ENCODE data around the gene CENPO.

Gene CENPO

GRCh38 chr2:24845691-24846090 is 52.5 kb downstream of the CENPO start:
- Histone ChIP-seq H3K36me3 (replicated peaks; ENCODE audit: low read depth, low read length) (peaks cover 50% of the 10 kb centered on the region), H3K4me1 (ENCODE audit: low read length) (peaks cover 9% of the 10 kb centered on the region)

GRCh38 chr2:24850944-24851343 is 57.7 kb downstream of the CENPO start:
- Histone ChIP-seq H3K36me3 (replicated peaks; ENCODE audit: low read depth, low read length) (peaks cover 69% of the 10 kb centered on the region), H3K79me2 (ENCODE audit: low read length) (peaks cover 12% of the 10 kb centered on the region), H3K9me3 (ENCODE audit: insufficient read depth, low read length) (peaks cover 14% of the 10 kb centered on the region), H3K4me3 (ENCODE audit: low read length) (no peak overlapping the region), H3K27ac (ENCODE audit: low read length) (no peak overlapping the region), H4K20me1 (ENCODE audit: insufficient read depth, low read length) (peaks cover 15% of the 10 kb centered on the region; the same call in 1 of the 2 replicates), H3K27me3 (ENCODE audit: low read depth, low read length) (no peaks in the 10 kb centered on the region), H3K9ac (ENCODE audit: low read length) (no peak overlapping the region), H3K4me1 (ENCODE audit: low read length) (peaks cover 9% of the 10 kb centered on the region), H3K4me2 (ENCODE audit: low read length) (no peak overlapping the region), H2AFZ (ENCODE audit: low read depth, low read length) (no peak overlapping the region)
- TF ChIP-seq, protein P1, sequence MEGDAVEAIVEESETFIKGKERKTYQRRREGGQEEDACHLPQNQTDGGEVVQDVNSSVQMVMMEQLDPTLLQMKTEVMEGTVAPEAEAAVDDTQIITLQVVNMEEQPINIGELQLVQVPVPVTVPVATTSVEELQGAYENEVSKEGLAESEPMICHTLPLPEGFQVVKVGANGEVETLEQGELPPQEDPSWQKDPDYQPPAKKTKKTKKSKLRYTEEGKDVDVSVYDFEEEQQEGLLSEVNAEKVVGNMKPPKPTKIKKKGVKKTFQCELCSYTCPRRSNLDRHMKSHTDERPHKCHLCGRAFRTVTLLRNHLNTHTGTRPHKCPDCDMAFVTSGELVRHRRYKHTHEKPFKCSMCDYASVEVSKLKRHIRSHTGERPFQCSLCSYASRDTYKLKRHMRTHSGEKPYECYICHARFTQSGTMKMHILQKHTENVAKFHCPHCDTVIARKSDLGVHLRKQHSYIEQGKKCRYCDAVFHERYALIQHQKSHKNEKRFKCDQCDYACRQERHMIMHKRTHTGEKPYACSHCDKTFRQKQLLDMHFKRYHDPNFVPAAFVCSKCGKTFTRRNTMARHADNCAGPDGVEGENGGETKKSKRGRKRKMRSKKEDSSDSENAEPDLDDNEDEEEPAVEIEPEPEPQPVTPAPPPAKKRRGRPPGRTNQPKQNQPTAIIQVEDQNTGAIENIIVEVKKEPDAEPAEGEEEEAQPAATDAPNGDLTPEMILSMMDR (IDR thresholded peaks at IDR 0.05; ENCODE audit: low read depth, low read length), result no peak
- TF ChIP-seq EZH2phosphoT487 (IDR thresholded peaks at IDR 0.05; ENCODE audit: low read depth), result no peak

More at GRCh38 chr2:24845691-24846090, 52.5 kb downstream of the CENPO start:
- Histone ChIP-seq H3K4me3 (ENCODE audit: low read length) (no peak overlapping the region), H3K9me3 (ENCODE audit: insufficient read depth, low read length) (peaks cover 14% of the 10 kb centered on the region), H3K27ac (ENCODE audit: low read length) (no peak overlapping the region), H3K27me3 (ENCODE audit: low read depth, low read length) (no peaks in the 10 kb centered on the region), H4K20me1 (ENCODE audit: insufficient read depth, low read length) (peaks cover 1% of the 10 kb centered on the region; the same call in 1 of the 2 replicates), H3K9ac (ENCODE audit: low read length) (no peak overlapping the region), H2AFZ (ENCODE audit: low read depth, low read length) (no peak overlapping the region), H3K79me2 (ENCODE audit: low read length) (peaks cover 10% of the 10 kb centered on the region), H3K4me2 (ENCODE audit: low read length) (no peak overlapping the region)
- TF ChIP-seq EZH2phosphoT487 (IDR thresholded peaks at IDR 0.05; ENCODE audit: low read depth), result no peak
- TF ChIP-seq, protein P1 (IDR thresholded peaks at IDR 0.05; ENCODE audit: low read depth, low read length), result no peak

DNA sequence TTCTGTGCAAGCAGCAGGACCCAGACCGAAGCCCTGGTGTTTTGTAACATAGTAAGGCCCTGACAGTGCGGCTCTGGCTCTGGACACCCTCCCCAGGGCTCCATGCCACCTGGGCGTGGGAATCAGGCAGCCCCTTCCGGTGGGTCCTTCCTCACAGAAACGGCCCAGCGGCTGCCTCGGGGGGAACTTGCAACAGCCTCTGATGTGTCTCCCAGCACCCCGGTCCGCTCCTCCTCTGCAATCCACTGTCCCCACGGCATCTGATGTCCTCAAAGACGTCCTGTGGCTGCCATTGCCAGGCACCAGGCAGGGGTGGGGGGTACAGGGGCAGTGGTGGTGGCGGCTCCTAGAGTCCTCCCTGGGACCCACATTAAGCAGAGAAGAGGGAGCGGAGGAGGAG is 58.8 kb downstream of the CENPO start:
- no peak overlapping the region for H3K4me2 ChIP-seq (ENCODE audit: low read length)

GRCh38 chr2:24852431-24853020 is 59.3 kb downstream of the CENPO start:
- TF ChIP-seq, protein P1 (IDR thresholded peaks at IDR 0.05; ENCODE audit: low read depth, low read length), result no peak
- no peak for TF ChIP-seq EZH2phosphoT487 (IDR thresholded peaks at IDR 0.05; ENCODE audit: low read depth)
- no peak overlapping the region for H2AFZ ChIP-seq (ENCODE audit: low read depth, low read length)
- peaks cover 9% of the 10 kb centered on the region for H3K9me3 ChIP-seq (ENCODE audit: insufficient read depth, low read length)
- no peaks in the 10 kb centered on the region for H3K27me3 ChIP-seq (ENCODE audit: low read depth, low read length)
- H3K27ac ChIP-seq (ENCODE audit: low read length), result no peak overlapping the region
- no peak overlapping the region for H3K9ac ChIP-seq (ENCODE audit: low read length)
- H3K4me3 ChIP-seq (ENCODE audit: low read length), result no peak overlapping the region
- H3K4me1 ChIP-seq (ENCODE audit: low read length), result peaks cover 2% of the 10 kb centered on the region
- H3K79me2 ChIP-seq (ENCODE audit: low read length), result peaks cover 25% of the 10 kb centered on the region
- H3K36me3 ChIP-seq (replicated peaks; ENCODE audit: low read depth, low read length), result peaks cover 61% of the 10 kb centered on the region
- peaks cover 28% of the 10 kb centered on the region; the same call in 1 of the 2 replicates for H4K20me1 ChIP-seq (ENCODE audit: insufficient read depth, low read length)
- H3K4me2 ChIP-seq (ENCODE audit: low read length), result no peak overlapping the region

More for the DNA sequence above, 58.8 kb downstream of the CENPO start:
- Histone ChIP-seq H3K79me2 (ENCODE audit: low read length) (peaks cover 22% of the 10 kb centered on the region), H3K9me3 (ENCODE audit: insufficient read depth, low read length) (peaks cover 14% of the 10 kb centered on the region), H3K27ac (ENCODE audit: low read length) (no peak overlapping the region), H3K27me3 (ENCODE audit: low read depth, low read length) (no peaks in the 10 kb centered on the region), H3K4me3 (ENCODE audit: low read length) (no peak overlapping the region), H4K20me1 (ENCODE audit: insufficient read depth, low read length) (peaks cover 25% of the 10 kb centered on the region; the same call in 1 of the 2 replicates), H2AFZ (ENCODE audit: low read depth, low read length) (no peak overlapping the region), H3K4me1 (ENCODE audit: low read length) (peaks cover 7% of the 10 kb centered on the region), H3K9ac (ENCODE audit: low read length) (no peak overlapping the region), H3K36me3 (replicated peaks; ENCODE audit: low read depth, low read length) (peaks cover 66% of the 10 kb centered on the region)
- TF ChIP-seq, protein P1 (IDR thresholded peaks at IDR 0.05; ENCODE audit: low read depth, low read length), result no peak
- TF ChIP-seq EZH2phosphoT487 (IDR thresholded peaks at IDR 0.05; ENCODE audit: low read depth), result no peak

All from OCI-LY3 (cell line).